ENCODE results near the gene PRCD.
"Not testable (repeated sequence)": the region's sequence is repeated elsewhere in the genome, so short reads cannot be mapped to it uniquely, and the experiment has no call there.

Gene PRCD

DNA sequence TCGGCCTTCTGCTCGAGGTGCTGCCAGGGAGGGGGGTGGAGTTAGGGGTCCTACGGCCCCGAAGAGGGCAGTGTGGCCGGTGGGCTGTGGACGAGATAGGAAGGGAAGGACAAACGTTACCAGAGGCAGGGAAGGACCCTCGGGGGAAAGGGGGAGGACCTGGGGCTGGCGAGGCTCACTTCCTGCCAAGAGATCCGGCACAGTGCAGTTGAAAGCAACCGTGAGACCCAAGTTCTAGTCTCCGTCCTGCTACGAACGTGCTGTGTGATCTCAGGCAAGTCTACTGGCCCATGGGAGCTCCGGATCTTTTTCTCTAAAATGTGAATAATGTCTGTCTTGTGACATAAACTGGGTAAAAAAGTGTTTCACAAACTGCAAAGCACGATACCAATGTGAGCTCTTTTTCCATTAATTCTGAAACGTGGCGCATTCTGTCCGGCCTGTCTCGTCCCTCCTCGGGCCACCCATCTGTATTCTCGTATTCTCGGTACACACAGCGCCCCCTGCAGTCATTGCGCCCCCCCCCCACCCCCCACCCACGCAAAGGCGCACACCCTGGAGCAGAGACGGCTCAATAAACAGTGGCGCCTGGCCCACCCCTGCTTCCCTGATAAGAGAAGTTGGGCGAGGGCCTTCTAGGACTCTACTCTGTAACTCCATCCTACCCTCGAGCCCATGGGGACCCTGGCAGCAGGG is 11.2 kb upstream of the PRCD start:
- no peak for DNase-seq

DNA sequence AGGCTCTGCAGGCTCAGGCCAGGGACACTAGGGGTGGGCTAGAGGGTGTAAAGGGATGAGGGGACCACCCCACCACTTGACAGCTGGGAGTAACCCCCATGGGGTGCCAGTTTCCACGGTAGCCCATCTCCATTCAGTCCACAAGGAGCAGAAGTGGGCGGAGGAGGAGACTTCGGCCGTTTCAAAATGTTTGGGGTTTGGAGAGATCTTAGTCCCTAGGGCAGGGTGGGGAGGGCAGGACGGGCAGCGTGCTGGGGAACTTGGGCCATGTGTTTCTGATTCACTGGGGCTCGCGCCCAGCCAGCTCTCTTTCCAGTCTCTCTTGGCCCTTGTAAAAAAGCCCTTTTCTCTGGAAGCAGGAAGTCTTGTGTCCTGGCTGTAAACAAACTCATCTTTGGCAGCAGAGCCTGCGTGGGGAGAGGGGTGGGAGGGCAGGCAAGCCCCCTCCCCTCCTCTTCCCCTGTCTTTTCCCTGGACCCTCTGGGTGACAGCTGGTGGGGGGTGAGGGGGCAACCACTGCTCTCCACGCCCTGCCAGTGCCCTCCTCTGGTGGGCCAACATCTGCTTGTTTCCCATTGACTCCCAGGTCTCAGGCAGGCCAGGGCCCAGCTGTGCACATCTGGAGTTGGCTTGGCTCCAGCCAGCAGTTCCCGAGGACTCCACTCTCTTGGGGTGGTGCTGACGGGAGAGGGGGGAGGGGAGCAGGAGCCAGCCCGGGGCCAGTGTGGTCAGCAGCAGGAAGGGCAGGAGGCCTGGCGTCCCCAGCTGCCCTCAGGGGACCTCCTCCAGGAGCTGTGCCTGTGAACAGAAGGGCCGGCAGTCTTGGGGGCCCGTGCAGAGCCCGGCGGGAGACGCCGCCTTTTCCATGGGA is 10.4 kb upstream of the PRCD start:
- no peak for DNase-seq

DNA sequence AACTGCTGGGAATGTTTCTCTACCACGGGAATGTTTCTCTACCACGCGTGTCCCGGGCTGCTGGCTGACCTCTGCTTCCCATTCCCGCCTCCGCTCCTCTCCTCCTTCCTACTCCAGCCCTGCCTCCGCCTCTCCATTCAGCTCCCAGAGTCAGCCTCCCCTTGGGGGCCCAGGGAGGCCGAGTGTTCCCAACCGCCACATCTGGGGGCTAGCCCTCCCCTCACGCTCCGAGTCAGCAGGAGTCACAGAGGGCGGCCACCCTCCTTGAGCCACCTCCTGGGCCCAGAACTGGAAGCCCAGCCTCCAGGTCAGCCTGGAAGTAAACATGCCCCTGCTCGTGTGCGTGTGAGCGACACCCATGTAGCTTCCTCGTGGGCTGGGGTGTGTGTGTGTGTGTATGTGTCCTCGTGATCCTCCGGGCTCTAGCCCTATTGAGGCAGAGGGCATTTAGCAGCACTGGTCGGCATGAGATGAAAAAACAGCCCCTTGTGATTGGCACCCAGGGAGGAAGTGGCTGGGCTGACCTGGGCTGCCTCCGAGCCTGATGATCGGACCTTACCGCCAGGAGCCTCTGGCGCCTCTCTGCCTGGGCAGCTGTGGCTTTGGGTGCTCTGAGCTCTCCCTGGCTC is 9.6 kb upstream of the PRCD start:
- no peak for DNase-seq

DNA sequence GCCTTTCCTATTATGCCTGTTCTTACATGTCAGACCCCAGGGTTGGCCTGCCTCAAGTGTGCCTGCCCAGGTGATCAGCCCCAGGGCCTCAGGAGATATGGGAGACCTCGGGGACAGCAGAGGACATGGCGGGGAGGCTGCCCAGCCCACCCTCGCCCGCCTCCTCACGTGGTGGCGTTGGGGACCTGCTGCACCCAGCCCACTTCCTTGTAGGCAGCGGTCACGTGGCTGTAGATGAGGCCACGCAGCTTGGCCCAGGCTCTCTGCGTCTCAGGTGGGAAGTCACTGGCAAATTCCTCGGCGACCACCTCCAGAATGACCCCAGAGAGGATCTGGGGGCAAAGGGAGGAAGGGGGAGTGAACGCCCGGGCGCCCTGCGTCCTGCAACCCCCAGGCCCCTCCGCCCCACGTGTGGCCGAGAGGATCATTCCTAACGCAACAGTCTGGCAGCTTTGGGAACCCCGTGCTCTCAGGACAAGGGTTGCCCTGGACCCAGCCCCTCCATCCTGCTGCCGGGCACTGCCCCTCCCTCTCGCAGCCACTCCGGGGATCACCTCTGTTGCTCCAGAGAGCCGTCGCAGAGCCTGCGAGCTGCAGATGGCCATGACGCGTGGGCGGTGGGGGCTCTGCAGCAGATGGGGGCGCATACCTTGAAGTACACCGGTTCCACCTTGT is 8.9 kb upstream of the PRCD start:
- DNase-seq, result no peak

DNA sequence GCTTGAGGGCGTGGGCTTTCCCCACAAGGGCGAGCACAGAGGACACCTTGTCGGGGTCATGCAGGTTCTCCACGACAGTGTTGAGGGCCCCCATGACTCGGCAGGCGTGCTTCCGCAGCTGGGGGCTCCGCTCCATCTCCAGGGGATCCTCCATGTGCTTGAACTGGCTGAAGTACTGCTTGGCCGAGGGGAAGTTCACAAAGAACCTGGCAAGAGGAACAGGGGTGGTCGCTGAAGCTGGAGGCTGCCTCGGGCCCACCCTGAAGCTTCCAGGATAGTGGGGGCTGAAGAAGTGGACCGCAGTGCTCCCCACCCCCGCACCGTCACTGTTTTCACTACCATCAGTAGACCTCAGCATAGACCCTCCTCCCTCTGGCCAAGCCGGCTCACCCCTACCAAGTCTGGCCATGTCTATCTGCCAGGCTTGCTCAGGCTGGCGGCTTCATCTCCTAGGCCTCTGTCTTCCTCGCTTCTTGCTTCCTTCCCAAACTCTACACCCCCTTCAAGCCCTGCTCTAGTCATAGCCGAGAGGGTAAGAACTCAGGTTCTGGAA is 8.3 kb upstream of the PRCD start:
- DNase-seq, result no peak

DNA sequence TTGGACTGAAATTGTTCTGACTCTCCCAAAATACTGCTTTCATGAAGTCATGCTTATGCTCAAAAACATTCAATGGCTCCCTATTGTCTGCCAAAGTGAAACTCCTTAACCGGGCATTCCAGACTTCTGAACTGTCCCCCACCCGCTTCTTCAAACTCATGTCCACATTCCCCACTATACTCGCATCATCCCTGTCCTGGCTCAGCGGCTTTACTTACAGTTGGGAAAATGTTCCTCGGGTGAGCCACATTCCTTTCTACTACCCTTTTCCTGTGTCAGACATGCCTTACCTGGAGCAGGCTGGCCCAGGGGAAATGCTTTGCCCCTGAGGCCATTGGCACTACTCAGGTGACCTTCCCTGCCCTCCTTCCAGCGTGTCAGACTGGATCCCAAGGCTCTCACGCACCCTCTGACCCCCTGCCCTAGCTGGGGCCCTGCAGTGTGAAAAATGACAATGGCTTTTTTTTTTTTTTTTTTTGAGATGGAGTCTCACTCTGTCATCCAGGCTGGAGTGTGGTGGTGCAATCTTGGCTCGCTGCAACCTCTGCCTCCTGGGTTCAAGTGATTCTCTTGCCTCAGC is 7.7 kb upstream of the PRCD start:
- DNase-seq, result no peak

DNA sequence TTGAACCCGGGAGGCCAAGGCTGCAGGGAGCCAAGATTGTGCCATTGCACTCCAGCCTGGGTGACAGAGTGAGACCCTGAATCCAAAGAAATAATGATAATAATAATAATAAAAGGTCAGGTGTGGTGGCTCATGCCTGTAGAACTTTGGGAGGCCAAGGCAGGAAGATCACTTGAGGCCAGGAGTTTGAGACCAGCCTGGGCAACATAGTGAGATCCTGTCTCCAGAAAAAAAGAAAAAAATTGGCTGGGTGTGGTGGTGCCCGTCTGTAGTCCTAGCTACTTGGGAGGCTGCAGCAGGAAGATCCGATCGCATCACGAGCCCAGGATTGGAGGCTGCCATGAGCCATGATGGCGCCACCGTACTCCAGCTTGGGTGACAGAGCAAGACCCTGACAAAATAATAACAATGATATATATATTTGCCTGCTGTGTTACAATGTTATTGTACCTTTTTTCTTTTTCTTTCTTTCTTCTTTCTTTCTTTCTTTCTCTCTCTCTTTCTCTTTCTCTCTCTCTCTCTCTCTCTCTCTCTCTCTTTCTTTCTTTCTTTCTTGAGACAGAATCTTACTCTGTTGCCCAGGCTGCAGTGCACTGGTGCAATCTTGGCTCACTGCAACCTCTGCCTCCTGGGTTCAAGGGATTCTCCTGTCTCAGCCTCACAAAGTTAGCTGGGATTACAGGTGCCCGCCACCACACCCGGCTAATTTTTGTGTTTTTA is 6.0 kb upstream of the PRCD start:
- not testable (repeated sequence) for DNase-seq

DNA sequence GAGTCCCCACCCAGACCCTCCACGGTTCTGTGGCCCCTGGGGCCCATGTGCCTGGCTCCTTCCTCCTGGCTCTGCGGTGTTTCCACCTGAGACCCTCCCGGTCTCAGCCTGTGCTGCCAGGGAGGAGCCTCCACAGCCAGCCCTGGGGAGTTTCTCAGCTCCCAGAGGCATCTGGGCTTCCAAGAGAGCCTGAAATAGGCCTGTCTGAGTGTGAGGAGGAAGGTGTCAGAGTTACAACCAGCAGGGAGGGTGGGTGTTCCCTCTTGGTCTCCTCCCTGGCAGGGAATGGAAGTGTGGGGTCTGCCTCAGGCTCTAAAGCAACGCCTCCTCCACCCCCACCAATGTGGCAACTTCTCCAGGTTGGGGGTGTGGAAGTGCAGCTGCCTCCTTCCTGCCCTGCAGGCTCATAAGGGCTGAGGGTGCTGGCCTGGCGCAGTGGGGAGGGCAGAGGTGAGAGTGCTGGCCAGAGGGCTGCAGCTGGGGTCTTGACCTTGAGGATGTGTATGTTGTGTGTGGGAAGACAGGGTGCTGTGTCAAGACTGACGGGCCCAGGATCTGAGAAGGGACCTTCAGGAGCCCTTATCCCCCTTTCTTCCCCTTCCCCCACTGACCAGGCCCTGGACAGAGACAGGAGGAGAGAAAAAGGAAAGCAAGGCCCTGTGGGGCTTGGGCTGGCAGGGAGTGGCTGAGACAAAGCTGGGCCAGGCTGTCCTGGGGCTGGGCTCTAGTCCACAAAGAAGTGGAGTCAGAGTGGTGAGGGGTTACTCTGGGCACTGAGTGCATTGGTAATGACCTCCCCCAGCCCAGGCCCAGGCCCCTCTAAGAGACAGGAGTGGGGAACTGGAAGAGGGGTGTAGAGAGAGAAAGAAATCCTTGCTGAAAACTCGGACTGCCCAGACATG is 4.8 kb upstream of the PRCD start:
- DNase-seq, result no peak

DNA sequence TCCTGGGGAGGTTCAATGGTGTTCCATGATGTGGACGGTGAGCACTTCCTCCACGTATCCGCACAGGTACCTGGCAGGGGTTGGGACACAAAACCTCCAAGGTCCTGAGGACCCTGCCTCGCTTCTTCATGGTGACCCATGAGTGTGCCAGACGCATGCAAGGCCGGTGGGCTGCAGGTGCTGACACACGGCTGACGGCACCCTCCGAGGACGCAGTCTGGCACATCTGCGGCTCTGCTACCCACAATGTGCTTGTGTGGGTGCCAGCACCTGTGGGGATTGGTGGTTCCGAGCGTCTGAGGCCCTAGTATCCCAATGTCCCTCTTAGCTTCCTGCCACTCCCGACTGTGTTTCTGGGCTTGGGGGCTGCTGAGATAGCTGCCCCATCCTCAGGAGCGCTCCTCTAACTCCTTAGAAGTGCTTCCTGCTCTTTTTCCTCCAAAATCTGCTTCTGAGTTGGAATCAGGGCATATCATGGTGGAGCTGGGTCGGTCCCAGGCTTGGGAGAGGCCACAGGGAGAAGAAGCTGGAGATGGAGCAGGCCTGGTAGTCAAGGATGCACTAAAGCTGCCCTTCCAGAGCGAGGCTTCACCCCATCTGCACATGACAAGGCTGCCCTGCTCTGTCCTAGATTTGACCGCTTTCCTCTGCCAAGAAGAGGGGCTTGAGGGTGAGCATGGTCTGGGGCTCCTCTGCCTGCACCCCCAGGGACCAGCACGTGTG is 3.9 kb upstream of the PRCD start:
- no peak for DNase-seq

DNA sequence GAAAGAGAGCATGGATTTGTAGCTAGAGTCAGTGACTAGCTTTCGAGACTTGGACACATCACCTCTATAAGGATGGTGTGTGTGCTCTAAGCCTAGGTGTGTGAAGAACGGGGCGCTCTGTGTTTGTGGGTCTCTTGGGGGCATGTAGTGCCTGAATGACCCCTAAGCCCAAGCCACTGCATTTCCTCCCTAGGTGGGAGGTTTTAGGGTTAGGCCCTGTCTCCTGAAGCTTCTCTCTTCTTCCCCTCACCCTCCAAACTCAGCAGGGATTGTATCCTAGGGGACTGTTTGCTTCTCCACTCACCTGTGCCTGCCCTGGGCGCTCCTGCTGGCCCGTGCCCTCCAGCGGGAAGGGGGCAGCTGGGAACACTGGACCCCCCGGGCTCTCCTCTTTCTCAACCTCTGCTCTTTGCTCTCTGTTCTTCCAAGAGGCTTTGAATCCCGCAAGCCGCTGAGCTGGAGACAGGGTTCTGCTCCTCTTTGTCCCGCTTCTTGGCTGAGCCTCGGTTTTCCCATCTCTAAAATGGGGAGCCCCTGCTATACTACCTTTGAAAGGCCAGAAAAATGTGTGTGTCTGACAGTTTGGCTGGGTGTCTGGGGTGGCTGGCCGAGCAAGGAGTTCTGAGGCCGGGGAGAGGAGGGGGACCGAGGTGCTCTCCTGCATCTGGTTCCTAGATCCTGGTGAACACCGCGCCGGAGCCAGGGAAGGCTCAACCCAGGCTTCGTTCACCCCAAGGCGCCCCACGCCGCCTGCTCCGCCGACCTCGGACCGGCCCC is 3.1 kb upstream of the PRCD start:
- DNase-seq, result no peak

DNA sequence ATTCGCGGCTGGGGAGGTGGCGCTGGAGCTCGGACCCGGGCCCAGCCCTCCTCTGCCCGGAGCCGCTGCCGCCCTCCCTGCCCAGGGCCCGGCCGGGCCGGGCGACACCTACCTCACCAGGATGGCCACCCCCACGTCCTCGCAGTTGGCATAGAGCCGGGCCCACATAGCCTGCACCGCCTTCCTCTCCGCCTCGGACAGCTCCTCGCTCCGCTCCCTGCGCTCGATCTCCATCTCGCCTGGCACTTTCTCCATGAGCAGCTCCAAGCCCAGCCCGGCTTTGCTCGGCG is 2.6 kb upstream of the PRCD start:
- no peak for DNase-seq

DNA sequence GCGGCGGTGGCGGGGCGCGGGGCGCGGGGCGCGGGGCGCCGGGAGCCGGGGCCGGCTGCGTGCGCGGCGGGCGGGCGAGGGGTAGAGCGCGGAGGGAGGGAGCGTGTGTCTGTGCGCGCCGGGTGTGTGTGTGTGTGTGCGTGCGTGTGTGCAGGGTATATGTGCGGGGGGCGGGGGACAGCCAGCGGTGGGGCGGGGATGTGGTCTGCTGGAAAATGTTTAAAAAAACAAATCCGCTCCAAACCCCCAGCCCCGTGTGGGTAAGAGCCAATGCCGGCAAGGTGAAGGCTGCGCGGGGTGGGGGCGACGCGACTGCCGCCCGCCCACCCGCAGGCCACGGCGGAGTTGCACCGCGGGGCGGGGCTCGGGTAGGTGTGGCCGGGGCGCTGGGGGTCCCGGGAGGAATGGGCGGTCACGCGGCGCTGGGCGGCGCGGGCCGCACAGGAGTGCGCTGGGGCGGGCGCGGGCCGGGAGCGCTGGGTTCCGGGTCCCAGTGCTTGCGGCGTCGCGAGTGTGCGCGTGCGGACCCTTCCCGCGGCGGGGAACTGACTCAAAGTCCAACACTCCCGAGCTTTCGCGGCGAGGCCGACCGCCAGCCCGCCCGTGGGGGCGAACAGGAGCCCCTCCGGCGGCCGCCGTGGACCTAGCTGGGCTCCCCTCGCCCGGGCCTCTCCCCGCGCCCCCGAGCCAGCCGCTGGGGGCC is 2.1 kb upstream of the PRCD start, which contains the start of gene CYGB:
Gene CYGB, minus strand, starts transcription at position 132 of the 703 bp plus-strand sequence. CDS start 167 bp downstream, outside the sequence.
- DNase-seq, result no peak

DNA sequence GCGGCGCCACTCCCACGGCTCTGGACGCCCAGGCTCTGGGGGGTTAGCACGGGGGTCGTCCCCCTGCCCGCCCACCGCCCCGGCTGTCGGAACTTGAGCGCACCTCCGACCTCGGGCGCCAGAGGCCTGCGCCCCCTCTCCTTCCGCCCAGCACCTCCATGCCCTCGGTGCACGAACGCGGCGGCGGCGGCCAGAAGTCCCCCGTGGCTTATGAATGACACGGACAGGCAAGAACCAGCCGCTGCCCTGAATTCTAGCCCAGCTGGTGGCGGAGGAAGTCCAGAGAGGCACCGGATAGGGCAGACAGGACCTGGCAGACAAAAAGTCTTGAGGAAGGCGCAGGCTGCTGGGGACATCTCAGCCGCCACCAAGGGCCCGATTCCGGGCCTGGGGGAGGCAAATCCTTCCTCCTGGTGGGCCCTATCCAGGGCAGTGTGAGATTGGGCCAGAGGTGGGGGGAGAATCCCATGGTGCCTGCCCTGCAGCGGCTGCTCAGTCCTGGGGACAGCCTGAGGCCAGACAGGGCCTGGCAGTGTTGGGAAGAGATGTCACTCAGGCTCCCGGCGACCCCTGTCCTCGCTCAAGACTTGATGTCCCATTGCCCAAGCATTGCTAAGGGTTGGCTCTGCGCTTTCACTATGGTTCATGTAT is 1.4 kb upstream of the PRCD start:
- DNase-seq, result no peak

DNA sequence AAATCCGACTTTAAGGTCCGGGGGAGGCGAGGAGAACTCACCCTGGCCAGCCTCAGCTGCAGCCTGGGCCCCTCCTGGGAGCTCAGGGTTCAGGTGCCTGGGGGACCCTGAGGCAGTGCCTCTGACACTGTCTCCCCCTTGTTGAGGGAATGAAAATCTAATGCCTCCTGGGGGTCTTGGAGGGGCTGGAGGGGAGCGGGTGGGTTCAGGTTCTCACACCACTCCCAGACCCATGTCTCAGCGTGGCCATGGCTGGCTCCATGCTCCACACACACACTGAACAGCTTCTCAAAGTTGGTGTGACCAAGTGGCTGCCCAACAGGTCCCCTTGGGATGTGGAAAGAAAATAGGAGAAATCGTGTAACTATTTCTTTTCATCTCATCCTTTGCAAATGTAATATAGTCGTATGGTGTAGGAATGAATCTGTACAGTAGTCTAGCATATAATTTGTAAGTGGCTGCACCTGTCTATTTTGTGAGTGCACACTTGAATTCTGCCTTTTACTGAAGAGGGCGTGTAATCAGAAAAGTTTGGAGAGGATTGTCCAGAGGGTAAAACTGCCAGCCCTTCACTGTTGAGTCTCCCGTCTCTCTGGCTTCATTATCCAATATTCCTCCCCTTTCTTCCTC is 788 bp upstream of the PRCD start:
- DNase-seq, result no peak

DNA sequence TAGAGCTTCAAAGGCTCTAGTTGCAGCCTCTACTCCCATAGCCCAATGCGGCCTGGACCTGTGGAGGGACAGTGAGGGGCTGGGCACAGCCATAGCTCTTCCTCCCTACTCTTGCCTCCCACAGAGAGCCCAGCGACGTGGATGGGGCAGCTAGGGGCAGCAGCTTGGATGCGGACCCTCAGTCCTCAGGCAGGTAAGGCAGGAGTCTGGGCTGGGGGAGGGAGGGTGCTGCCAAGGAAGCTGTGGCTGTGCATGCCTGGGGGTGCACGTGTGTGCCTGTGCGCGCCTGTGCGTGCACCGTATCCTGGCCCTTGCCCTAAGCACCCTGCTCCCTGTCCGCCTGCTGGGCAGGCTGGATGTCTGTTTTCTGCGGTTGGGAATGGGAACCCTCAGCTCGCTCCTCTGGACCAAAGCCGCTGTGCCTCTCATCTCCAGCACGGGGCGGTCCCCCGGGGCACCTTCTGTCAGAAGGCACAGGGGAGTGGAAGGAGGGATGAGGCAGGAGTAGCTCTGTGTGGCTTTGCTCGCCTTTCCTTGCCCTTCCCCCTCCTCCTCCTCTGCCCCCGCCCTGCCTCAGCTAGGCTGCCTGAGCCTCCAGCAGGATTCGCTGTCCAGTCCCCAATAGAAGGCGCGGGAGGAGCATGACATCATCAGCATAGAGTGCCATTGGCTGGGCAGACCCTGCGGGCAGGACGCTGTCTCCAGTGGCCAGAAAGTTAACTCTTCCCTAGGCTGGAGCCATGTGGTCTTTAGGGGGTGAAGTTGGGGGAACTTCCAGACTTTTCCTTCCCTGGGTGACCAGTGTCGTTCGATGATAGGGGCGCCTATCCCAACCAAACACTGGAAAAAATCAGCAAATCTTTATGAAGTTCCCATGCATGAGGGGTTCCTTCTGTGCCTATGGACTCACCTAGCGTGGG is 797 bp downstream of the PRCD start:
- no peak for DNase-seq

DNA sequence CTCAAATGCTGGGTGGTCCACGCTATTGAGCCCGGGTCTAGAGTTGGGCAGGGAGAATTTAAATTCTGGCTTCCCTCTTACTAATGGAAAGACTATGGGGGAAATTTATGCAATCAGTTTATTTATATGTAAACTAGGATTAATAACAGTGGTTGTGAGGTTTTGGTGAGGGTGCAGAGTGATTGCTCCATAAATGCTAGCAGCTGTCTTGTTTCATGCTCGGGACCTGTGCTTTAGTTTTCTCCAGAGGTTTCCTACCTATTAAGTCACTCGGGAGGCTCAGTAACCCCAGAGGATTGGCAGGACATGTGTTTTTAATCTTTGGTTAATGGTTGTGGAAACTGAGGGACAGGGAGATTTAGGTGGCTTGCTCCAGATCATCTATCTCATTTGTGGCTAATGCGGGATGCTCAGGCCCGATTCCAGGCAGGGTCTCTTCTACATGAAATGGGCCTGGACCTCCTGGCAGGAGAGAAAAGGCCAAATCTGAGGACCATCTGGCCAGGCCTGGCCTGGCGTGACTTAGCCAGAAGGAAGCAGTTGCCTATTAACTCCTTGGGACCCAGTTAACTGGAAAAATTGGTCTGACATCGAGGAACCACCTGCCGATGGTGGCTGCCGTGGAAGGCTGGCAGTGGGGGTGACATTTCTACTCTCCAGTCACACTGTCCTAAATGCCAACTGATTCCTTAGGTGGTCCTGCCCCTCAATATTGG is 2.1 kb downstream of the PRCD start:
- no peak for DNase-seq
